C4-2B (cell line): Measurements from ENCODE around the gene DOC2A.

Source experiments
- CTCF ChIP-seq: fragments of 450-650 bp; conservative IDR thresholded peaks from 2 replicates; pipeline ENCODE4 v1.5.1; 2017; ENCODE audit warnings: mild to moderate bottlenecking
- ZFX ChIP-seq: fragments of 450-650 bp; IDR thresholded peaks from 2 replicates; pipeline ENCODE4 v1.6.1; 2017

GRCh38 chr16:30007378-30007895 is 3.4 kb downstream of the DOC2A start:
- TF ChIP-seq CTCF (no peak), ZFX (no peak)
